ENCODE data around the gene CST7. TPM values are rescaled to one million over a fixed set of nuclear protein-coding genes. Genes with fewer than 3 reads are reported as not detected.
"Not testable (repeated sequence)": the region's sequence is repeated elsewhere in the genome, so short reads cannot be mapped to it uniquely, and the experiment has no call there.

CST7 gene
- total RNA-seq, 3 donors from 2014 or later: 21.3 to 49.7 (median 46.9) TPM

DNA sequence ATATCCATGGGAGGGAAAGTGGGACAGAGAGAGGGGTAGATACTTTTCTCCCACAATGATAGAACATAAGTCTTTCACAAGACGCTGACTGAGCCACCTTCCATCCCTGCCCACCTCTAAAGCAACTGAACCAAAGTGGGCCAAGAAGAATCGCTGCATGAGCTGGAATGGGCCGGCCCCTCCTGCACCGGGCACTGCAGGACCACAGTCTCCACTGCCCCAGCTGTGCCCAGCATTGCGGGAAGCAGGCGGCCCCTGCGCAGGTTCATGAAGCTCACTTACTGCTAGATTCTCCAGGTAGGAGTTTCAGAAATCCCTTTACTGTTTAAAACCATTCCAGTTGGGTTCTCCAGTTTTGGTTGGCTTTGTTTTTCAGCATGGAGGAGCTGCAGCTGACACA is 32.0 kb upstream of the CST7 start:
- no peaks in the 10 kb centered on the region for H3K36me3 Mint-ChIP-seq (ENCODE audit: insufficient read depth)
- no peak overlapping the region for H3K4me3 Mint-ChIP-seq
- H3K9me3 Mint-ChIP-seq: no peaks in the 10 kb centered on the region
- H3K4me1 Mint-ChIP-seq (ENCODE audit: low read depth): peaks cover 7% of the 10 kb centered on the region
- peaks cover 7% of the 10 kb centered on the region for H3K27me3 Mint-ChIP-seq (ENCODE audit: low read depth)
- DNase-seq (no peak), ATAC-seq (no peak)

DNA sequence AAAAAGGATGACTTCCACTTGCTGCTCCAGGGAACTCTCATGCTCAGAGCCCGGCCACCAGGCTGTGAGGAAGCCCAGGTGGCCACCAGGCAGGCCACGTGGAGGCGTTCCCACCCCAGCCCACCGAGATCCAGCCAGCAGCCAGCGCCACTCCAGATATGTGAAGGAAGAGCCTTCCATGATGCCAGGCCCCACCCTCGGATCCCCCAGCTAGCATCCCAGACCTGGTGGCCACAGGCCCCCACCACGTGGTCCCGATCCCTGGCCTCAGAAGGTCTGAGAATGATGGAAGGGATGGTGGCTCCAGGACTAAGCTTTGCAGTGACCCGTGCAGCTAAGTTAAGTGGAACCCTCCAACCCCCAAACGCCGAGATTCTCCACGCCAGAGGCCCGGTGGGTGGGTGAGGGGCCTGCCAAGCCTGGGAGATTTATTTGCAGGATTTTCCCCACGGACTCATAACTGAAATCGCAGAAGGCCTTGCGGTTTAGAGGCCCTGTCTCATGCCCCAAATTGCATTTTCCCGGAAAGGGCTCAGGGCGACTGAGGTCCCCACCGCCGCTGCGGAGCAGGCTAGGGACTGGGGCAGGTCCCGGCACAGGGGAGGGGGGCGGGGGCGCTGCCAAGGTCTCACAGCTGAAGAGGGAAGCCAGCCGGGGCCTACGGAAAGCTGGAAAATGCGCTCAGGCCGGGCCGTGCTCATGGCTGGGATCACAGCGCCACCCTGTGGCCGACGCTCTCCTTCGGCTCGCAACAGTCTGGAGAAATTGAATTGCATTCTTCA is 31.1 kb upstream of the CST7 start:
- no peak overlapping the region for H3K4me3 Mint-ChIP-seq
- no peaks in the 10 kb centered on the region for H3K9me3 Mint-ChIP-seq
- peaks cover 7% of the 10 kb centered on the region for H3K4me1 Mint-ChIP-seq (ENCODE audit: low read depth)
- peaks cover 7% of the 10 kb centered on the region for H3K27me3 Mint-ChIP-seq (ENCODE audit: low read depth)
- ATAC-seq (peak; percentile 55 to 67), DNase-seq (peak; percentile 38)
- H3K36me3 Mint-ChIP-seq (ENCODE audit: insufficient read depth): no peaks in the 10 kb centered on the region

DNA sequence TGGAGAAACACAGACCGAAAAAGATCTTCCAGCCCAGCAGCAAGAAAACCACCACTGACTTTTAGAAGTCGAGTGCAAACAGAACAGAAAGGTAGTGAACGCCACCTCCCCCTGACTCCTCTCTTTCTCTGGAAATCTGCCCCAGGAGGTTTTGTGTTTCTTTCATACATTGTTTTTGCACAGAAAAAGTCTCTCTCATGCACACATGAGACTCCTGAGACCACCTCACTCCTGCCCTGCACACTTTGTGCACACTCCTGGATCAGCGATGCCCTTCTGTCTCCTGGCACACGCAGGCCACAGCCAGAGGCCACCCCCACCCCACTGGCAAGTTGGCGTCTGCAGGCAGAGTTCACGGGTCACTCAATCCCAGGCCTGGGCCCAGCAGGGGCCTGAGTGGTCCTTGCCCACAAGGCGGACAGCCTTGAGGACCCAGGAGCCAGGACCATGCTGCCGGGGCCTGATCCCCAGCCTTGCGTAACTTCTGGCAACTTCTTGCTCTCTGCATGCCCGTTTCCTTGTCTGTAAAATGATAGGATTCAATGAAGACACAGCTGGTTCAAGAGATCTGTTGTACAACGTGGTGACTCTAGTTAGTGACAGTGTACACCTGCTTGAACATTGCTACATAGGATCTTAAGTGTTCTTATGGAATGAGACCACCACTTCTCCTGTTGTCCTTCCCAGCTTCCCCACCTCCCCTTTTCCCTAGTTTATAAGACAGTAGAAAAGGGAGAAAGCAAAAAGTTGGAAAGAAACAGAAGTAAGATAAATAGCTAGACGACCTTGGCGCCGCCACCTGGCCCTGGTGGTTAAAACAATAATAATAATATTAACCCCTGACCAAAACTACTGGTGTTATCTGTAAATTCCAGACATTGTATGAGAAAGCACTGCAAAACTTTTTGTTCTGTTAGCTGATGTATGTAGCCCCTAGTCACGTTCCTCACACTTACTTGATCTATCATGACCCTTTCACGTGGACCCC is 30.2 kb upstream of the CST7 start:
- DNase-seq: no peak
- ATAC-seq: no peak
- Mint-ChIP-seq H3K4me1 (ENCODE audit: low read depth) (peaks cover 7% of the 10 kb centered on the region), H3K27me3 (ENCODE audit: low read depth) (peaks cover 7% of the 10 kb centered on the region), H3K4me3 (no peak overlapping the region), H3K36me3 (ENCODE audit: insufficient read depth) (no peaks in the 10 kb centered on the region), H3K9me3 (no peaks in the 10 kb centered on the region)

DNA sequence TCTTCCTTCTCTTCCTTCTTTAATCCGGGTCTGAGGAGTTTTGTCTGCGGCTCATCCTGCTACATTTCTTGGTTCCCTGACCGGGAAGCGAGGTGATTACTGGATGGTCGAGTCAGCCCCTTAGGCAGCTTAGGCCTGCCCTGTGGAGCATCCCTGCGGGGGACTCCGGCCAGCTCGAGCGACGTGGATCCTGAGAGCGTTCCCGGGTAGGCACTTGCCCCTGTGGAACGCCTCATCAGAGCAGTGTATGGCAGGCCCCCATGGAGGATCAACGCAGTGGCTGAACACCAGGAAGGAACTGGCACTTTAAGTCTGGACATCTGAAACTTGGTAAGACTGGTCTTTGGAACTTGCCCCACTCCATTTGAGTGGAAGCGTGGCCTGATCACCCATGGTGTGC is 29.4 kb upstream of the CST7 start:
- not testable (repeated sequence) for H3K36me3 Mint-ChIP-seq (ENCODE audit: insufficient read depth); DNase-seq

DNA sequence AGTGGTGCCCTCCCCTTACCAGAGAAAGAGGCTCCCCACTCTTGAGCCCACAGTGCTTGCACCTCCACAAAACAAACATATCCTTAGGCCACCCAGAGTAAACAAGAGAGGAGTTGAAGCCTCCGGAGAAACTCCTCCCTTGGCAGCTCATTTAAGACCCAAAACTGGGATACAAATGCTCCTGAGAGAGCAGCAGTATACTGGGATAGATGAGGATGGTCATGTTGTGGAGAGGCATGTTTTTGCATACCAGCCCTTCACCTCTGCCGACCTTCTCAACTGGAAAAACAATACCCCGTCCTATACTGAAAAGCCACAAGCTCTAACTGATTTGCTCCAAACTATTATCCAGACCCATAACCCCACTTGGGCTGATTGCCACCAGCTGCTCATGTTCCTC is 28.4 kb upstream of the CST7 start:
- H3K9me3 Mint-ChIP-seq; H3K4me1 Mint-ChIP-seq (ENCODE audit: low read depth); H3K27me3 Mint-ChIP-seq (ENCODE audit: low read depth); ATAC-seq; H3K36me3 Mint-ChIP-seq (ENCODE audit: insufficient read depth); H3K4me3 Mint-ChIP-seq; DNase-seq: not testable (repeated sequence)

More for the DNA sequence above, 29.4 kb upstream of the CST7 start:
- not testable (repeated sequence) for H3K9me3 Mint-ChIP-seq; H3K27me3 Mint-ChIP-seq (ENCODE audit: low read depth); ATAC-seq; H3K4me3 Mint-ChIP-seq; H3K4me1 Mint-ChIP-seq (ENCODE audit: low read depth)

DNA sequence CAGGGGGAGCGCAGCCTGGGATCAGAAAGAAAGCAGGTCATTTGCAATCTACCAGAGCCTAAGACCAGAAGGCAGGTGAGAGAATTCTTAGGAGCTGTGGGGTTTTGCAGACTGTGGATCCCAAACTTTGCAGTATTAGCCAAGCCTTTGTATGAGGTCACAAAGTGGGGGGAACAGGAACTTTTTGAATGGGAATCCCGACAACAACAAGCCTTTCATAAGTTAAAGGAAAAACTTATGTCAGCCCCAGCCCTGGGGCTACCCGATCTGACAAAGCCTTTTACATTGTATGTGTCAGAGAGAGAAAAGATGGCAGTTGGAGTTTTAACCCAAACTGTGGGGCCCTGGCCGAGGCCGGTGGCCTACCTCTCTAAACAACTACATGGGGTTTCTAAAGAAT is 19.8 kb upstream of the CST7 start:
- ATAC-seq; H3K27me3 Mint-ChIP-seq (ENCODE audit: low read depth); DNase-seq; H3K4me3 Mint-ChIP-seq; H3K9me3 Mint-ChIP-seq; H3K36me3 Mint-ChIP-seq (ENCODE audit: insufficient read depth): not testable (repeated sequence)
- H3K4me1 Mint-ChIP-seq (ENCODE audit: low read depth): peaks cover 29% of the 10 kb centered on the region

DNA sequence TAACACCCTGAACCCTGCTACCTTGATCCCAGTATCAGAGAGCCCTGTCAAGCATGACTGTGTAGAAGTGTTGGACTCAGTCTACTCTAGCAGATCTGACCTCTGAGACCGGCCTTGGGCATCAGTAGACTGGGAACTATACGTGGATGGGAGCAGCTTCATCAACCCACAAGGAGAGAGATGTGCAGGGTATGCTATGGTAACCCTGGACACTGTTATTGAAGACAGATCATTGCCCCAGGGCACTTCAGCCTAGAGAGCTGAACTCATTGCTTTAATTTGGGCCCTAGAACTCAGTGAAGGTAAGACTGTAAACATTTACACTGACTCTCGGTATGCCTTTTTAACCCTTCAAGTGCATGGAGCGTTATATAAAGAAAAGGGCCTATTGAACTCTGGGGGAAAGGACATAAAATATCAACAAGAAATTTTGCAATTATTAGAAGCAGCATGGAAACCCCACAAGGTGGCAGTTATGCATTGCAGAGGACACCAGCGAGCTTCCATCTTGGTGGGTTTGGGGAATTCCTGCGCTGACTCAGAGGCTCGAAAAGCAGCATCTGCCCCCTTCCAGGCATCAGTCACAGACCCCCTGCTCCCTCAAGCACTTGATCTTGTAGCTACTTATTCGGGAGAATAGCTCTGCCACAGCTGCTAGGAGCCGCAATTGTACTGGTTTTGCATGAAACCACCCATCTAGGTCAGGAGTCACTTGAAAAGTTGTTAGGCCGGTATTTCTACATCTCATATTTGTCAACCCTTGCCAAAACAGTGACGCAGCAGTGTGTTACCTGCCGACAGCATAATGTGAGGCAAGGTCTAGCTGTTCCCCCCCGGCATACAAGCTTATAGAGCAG is 19.0 kb upstream of the CST7 start:
- not testable (repeated sequence) for H3K36me3 Mint-ChIP-seq (ENCODE audit: insufficient read depth); H3K27me3 Mint-ChIP-seq (ENCODE audit: low read depth); H3K9me3 Mint-ChIP-seq; ATAC-seq; DNase-seq; H3K4me3 Mint-ChIP-seq
- peaks cover 29% of the 10 kb centered on the region for H3K4me1 Mint-ChIP-seq (ENCODE audit: low read depth)

DNA sequence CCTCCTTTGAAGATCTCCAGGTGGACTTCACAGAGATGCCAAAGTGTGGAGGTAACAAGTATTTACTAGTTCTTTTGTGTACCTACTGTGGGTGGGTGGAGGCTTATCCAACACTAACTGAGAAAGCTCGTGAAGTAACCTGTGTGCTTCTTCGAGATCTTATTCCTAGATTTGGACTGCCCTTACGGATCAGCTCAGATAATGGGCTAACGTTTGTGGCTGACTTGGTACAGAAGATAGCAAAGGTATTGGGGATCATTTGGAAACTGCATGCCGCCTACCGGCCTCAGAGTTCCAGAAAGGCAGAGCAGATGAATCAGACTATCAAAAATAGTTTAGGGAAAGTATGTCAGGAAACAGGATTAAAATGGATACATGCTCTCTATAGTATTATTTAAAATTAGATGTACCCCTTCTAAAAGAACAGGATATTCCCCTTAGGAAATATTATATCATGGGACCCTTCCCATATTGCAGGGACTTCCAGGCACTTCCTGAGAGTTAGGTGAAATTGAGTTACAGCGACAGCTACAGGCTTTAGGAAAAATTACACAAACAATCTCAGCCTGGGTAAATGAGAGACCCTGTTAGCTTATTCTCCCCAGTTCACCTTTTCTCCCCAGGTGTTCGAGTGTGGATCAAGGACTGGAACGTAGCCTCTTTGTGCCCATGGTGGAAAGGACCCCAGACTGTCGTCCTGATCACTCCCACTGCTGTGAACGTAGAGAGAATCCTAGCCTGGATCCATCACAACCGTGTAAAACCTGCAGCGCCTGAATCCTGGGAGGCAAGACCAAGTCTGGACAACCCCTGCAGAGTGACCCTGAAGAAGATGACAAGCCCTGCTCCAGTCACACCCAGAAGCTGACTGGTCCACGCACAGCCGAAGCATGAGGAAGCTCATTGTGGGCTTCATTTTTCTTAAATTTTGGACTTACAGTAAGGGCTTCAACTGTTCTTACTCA is 18.1 kb upstream of the CST7 start:
- not testable (repeated sequence) for H3K27me3 Mint-ChIP-seq (ENCODE audit: low read depth); H3K4me3 Mint-ChIP-seq; ATAC-seq; H3K9me3 Mint-ChIP-seq; H3K36me3 Mint-ChIP-seq (ENCODE audit: insufficient read depth); DNase-seq
- H3K4me1 Mint-ChIP-seq (ENCODE audit: low read depth): peaks cover 29% of the 10 kb centered on the region

DNA sequence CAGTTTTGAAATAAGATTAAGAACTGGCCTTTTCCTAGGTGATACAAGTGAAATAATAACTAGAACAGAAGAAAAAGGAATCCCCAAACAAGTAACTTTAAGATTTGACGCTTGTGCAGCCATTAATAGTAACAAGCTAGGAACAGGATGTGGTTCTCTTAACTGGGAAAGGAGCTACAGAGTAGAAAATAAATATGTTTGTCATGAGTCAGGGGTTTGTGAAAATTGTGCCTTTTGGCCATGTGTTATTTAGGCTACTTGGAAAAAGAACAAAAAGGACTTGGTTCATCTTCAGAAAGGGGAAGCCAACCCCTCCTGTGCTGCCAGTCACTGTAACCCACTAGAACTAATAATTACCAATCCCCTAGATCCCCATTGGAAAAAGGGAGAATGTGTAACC is 17.2 kb upstream of the CST7 start:
- DNase-seq; H3K4me3 Mint-ChIP-seq; H3K36me3 Mint-ChIP-seq (ENCODE audit: insufficient read depth); H3K27me3 Mint-ChIP-seq (ENCODE audit: low read depth); ATAC-seq; H3K9me3 Mint-ChIP-seq: not testable (repeated sequence)
- H3K4me1 Mint-ChIP-seq (ENCODE audit: low read depth): peaks cover 29% of the 10 kb centered on the region

DNA sequence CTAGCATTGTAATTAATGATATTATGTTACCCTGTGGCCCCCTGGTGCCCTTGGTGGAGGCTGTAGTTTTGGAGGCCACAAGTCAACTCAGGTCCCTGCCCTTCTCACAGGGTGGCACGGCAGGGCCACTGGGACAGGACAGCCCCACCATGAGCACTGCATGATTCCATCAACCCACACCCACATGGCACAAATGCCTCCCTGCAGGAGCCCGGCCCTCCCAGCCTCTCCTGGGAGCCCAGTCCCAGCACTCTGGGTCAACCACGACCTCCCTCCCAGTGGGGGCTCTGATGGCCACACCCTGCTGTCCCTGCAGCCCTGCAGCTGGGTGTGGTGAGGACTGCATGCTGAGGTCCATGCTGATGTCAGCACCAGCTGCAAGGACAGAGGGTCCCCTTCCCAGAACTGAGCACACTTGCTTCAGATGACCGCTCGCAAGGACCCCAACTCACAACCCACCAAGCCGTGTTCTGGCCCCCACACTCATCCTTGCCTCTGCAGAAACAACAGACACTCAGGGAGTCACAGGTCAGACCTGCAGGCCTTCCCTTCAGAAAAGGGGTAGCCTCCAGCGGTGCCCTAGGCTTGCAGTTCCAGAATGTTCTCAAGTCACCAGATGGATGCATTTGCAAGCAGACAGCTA is 15.7 kb upstream of the CST7 start:
- no peak for DNase-seq
- H3K9me3 Mint-ChIP-seq: no peaks in the 10 kb centered on the region
- ATAC-seq: no peak
- peaks cover 29% of the 10 kb centered on the region for H3K4me1 Mint-ChIP-seq (ENCODE audit: low read depth)
- no peaks in the 10 kb centered on the region for H3K27me3 Mint-ChIP-seq (ENCODE audit: low read depth)
- H3K36me3 Mint-ChIP-seq (ENCODE audit: insufficient read depth): no peaks in the 10 kb centered on the region
- H3K4me3 Mint-ChIP-seq: no peak overlapping the region

DNA sequence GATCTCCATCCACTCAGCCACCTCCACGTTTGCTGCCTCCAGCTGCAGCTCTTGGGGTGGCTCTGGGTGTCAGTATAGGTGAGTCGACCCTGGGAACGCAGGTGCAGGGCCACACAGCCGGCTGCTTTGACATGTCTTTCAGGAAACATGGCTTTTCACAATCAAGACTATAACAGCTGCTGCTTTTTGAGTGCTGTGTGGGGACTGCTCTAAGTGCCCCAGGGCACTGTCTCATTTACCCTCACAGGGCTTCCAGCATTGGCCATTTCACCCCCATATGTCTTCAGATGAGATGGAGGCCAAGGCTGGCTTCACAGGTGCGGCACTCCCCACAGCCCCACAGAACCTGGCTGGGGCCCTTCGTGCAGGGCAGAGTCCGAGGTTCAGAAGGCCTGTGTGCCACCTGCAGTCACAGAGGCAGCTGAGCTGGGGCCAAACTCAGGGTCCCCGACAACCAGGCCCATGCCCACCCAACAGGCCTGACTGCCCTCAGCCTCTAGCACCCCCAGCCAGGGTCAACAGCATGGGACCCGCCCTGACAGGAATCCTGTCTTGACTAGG is 14.9 kb upstream of the CST7 start:
- DNase-seq: no peak
- H3K36me3 Mint-ChIP-seq (ENCODE audit: insufficient read depth): no peaks in the 10 kb centered on the region
- no peak overlapping the region for H3K4me3 Mint-ChIP-seq
- no peaks in the 10 kb centered on the region for H3K9me3 Mint-ChIP-seq
- ATAC-seq: no peak
- no peaks in the 10 kb centered on the region for H3K27me3 Mint-ChIP-seq (ENCODE audit: low read depth)
- H3K4me1 Mint-ChIP-seq (ENCODE audit: low read depth): peaks cover 29% of the 10 kb centered on the region

DNA sequence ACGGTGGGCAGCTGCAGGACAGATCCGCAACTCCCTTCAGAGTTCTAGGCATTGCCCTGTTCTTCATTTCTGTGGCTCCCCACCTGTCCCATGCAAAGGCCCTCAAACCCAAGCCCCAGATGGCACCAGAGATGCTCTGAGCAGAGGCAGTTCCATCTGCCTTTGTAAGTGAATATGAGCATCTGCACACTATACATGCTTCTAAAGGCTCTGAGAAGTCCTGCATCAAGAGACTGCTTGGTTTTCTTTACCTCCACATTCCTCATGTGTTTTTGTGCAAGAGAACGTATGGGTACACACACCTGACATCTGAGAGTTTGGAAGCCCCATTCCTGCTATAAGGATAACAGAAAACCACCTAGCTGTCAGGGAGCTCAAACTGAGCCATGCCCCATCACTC is 14.4 kb upstream of the CST7 start:
- DNase-seq: no peak

DNA sequence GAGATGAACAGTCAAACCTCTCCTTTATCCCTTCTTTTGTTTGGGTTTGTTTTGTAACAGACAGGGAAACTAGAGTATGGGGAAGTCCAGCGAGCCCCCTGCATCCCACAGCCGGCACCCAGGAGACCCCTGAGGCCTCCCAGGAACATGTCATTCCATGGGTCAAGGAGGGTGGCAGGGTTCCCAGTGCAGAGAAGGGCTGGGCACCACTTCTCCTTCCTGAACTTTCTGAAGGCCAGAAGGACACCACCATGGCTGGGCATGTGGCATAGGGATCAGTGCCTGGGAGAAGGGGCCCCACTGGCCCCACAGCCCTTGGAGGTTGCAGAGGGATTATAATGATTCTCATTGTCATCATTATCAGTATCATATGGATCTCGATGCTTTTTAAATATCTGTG is 13.9 kb upstream of the CST7 start:
- H3K9me3 Mint-ChIP-seq: no peaks in the 10 kb centered on the region
- no peak overlapping the region for H3K4me3 Mint-ChIP-seq
- no peaks in the 10 kb centered on the region for H3K36me3 Mint-ChIP-seq (ENCODE audit: insufficient read depth)
- ATAC-seq (no peak), DNase-seq (no peak)
- no peaks in the 10 kb centered on the region for H3K27me3 Mint-ChIP-seq (ENCODE audit: low read depth)
- peaks cover 28% of the 10 kb centered on the region for H3K4me1 Mint-ChIP-seq (ENCODE audit: low read depth)

More for the DNA sequence above, 14.4 kb upstream of the CST7 start:
- Mint-ChIP-seq H3K36me3 (ENCODE audit: insufficient read depth) (no peaks in the 10 kb centered on the region), H3K9me3 (no peaks in the 10 kb centered on the region), H3K27me3 (ENCODE audit: low read depth) (no peaks in the 10 kb centered on the region), H3K4me1 (ENCODE audit: low read depth) (peaks cover 29% of the 10 kb centered on the region), H3K4me3 (no peak overlapping the region)
- no peak for ATAC-seq

All from activated T-cell treated with anti-CD3 and anti-CD28 coated beads, Interleukin-2, amount 50 U/mL, for 4 hours (primary cell).